NCI-H226 (cell line): ENCODE measurements around the gene C11orf71.

Experiments used
- DNase-seq: peaks from one replicate; pipeline ENCODE4 v3.0.0-alpha.2; 2015

C11orf71 gene, protein sequence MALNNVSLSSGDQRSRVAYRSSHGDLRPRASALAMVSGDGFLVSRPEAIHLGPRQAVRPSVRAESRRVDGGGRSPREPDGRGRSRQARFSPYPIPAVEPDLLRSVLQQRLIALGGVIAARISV

DNA sequence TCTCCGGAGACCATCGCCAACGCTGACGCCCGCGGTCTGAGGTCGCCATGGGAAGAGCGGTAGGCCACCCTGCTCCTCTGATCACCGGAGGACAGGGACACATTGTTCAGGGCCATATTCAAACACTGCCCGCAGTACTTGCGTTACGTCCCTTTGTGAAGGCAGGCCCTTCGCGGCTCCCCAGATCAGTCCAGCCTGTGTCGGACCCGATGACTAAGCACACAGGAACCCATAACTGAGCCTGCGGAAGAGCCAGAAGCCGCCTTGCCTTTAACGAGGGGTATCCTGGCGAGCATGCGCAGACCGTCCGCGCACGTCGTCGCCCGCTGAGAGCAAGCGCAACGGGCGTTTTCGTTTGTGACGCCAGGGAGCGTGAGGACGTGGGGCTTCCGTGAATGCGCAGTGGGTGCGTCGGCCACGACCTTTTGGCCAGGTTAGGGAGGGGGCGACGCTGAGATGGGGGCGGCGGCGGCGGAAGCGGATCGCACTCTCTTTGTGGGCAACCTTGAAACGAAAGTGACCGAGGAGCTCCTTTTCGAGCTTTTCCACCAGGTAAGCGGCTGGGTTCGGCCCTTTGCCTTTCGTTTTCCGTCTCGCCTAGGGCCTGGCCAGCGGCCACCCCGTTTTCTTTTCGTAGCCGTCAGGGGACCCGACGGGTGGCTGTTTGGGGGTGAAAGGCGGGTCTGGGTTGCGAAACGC, at the start of gene C11orf71, which contains the start of gene RBM7:
C11orf71 (minus strand) TSS at position 296 of the 699 bp plus-strand sequence; CDS start at position 116, 180 bp downstream.
RBM7 (plus strand) TSS at position 451 of the 699 bp plus-strand sequence; CDS start at position 457, 6 bp downstream.
- DNase-seq: peak; percentile 99

DNA sequence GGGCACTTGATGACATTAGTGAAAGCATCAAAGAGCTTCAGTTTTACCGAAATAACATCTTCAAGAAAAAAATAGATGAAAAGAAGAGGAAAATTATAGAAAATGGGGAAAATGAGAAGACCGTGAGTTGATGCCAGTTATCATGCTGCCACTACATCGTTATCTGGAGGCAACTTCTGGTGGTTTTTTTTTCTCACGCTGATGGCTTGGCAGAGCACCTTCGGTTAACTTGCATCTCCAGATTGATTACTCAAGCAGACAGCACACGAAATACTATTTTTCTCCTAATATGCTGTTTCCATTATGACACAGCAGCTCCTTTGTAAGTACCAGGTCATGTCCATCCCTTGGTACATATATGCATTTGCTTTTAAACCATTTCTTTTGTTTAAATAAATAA, 49.5 kb upstream of the C11orf71 start:
- no peak for DNase-seq

DNA sequence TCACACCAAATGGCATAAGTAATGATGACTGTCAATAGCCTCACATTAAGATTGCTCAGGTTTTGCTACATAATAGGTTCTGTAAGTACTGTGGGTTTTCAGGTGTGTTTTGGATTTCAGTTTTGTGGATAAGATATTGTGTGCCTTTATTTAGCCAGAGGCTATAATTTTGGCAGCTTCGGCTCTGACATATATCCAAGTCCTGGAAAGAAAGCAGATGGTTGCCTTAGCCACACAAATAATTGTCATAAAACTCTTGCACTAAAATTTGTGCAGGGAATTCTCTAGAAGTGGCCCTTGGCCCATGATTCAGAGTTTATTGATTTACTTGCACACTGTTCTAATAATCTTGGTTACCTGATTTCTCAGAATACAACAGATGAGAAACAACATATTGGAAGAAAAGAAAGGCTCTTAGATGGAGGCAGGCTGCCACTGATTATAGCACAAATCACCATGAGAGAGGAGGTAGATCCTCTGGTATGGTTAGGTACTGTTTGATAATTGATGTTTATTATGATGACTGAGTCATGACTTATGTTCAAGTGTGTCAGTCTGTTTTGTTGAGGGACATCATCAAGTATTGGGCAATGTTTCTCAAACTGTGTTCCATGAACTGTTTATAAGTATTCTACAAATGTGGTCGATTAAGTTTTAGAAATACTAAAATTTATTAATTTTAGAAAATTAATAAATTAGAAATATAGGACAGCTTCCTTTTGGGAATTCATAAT, 48.6 kb upstream of the C11orf71 start:
- DNase-seq: no peak

DNA sequence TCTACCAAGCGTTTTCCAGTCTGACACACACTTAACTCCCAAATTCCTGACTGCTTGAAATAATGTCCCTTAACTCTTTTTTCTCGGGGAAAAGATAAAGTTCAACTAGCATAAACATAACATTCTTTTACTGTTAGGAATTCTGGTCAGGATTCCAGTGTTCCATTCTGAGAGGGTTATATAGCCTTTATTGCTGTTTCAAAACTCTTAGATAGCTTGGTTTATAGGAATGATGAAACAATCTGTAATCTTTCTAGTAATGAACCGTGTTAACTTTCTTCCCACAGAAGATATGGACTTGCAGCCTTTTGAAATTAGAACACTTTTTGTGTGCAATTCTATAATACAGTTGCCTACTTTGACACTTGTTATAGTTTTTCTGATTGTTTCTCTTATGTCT, 47.6 kb upstream of the C11orf71 start:
- DNase-seq: no peak

DNA sequence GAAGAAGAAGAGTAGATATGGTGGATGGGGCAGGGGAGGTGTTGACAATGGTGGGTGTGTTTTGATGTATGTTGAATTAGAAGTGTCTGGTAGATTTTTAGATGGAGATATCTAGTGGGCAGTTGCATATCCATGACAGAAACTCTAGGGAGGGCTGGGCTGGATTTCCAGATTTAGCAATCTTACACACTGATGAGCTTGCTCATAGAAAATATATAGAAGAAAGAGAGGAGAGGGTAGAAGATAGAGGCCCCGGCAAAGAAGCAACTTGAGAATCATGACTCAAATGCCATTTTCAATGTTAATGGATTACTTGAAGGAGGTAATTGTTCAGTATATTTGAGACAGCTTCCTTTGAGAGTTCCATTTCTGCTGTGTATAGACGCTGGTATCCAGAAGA, 47.1 kb upstream of the C11orf71 start:
- DNase-seq: no peak

DNA sequence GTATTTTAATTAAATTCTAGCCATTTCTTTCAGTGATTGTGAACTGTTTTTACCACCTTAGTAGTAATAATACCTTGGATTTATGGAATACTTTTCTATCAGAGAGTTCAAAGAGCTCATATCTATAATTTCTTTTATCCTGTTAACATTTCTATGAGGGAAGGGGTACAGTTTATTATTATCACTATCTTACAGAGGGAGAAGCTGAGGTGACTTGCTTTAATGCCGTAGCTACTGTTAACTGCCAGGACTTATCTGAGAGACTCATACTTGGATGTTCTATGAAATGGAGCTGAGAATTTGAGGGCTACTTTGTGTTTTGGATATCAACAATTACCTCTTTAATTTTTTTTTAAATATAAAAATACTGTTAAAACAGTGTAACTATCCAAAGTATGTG, 42.2 kb upstream of the C11orf71 start:
- DNase-seq: no peak

DNA sequence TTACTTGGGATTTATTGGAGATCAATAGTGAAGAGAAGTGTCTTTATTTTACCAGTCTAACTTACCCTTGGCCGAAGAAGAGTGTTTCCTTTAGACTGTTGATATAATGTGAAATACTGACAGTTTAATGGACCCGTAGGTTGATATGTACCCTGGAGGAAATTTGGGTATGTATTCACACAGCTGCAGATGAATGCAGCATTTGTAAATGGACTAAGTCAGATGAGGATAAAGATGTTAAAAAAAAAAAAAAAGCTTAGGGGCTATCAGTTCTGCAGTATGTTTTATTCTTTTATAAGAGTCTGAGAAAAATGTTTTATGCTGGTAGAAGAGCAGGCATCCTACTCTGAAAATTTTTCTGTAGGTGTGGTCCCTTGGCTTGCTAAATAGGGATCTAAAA, 41.6 kb upstream of the C11orf71 start:
- no peak for DNase-seq

DNA sequence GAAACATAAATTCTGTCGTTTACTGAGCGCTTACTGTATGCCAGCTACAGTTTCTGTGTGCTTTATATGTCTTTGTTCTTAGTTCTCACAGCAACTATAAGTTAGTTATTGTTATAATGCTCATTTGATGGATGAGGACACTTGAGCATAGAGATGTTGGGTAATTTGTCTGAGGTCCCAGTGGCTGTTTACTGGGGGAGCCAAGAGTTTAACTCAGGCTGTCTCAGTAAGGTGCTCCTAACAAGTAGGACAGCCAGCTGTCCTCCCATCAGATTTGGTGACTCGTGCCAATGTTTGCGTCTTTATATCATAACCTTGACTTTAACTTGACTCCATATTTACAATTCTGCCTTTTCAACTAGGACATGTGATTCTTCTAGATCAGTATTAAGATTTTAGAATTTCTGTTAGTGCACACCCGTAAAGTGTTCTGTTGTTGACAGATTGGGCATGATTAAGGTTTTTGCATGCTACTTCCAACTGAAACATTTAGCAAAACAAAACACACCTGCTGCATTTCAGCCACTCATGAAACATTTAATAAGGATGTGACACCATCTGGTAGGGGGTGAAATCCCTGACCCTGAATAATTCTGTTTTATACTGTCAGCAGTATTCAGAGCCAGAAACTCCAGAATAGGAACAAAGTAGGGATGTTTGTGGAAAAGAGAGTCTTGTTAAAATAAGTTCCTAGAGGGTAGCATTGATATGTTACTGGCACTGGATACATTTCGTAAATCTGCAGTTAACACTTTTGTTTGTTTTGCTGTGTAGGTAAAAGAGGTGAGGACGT, 40.9 kb upstream of the C11orf71 start:
- no peak for DNase-seq

DNA sequence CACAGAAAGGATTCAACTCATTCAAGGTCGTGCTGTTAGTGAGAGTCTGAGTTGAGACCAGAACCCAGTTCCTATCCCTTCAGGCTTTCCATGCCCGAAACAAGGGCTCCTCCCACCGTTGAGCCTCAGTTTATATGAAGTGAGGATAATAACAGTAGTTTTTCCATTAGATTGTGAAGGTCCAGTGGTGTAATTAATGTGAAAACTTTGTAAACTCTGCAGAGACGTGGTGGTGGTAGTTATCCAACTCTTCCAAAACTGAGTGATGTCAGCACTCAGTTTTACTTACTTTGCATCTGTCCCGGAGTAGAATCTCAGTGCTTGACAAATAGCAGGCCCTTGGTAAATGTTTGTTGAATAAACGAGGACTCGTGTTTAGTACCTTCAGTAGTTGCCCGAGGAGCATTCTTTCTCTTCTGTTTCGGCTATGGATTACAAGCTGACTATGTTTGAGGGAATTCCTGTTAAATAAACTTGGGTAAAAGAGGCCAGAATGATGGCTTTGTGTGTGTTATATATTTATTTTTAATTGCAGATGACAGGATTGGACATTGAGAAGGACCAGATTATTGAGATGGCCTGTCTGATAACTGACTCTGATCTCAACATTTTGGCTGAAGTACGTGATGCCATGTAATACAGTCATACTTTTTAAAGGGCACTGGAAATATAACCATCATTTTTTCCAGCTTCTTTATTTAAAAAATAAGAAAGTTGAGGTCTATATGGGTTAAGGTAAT, 40.0 kb upstream of the C11orf71 start:
- DNase-seq: no peak

DNA sequence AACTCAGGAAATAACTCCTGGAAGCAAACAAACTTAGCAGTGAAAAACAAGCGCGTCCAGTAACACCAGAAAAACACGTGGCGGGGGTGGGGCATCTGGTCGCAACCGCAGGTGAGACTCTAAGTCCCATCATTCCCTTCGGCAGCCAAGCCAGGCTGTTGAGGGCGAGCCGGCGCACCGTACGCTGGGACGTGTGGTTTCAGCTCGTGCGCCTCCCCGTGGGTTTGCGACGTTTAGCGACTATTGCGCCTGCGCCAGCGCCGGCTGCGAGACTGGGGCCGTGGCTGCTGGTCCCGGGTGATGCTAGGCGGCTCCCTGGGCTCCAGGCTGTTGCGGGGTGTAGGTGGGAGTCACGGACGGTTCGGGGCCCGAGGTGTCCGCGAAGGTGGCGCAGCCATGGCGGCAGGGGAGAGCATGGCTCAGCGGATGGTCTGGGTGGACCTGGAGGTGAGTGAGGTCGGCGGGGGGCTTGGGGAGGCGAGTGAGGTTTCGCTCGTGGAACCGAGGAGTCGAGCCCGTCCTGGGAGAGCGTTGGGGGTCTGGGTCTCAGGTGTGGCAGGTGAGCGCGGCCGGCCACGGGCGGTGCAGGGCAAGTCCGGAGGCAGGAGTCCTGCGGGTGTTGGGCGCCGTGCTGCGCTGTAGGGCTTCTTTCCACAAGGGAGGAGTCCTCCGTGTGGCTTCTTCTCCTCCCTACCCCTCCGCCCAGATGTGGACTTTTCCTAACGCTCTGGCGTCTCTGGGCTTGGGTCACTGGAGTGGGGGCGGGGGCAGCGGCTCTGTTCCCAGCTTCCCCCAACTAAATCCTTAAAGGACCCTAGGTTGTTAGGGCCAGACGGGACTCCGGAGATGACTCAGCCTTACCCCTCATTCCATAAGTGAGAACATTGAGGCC, 39.2 kb upstream of the C11orf71 start, which contains the start of gene REXO2:
REXO2 (plus strand) TSS at position 239 of the 892 bp plus-strand sequence; CDS start at position 301, 62 bp downstream.
- peak; percentile 97 for DNase-seq

DNA sequence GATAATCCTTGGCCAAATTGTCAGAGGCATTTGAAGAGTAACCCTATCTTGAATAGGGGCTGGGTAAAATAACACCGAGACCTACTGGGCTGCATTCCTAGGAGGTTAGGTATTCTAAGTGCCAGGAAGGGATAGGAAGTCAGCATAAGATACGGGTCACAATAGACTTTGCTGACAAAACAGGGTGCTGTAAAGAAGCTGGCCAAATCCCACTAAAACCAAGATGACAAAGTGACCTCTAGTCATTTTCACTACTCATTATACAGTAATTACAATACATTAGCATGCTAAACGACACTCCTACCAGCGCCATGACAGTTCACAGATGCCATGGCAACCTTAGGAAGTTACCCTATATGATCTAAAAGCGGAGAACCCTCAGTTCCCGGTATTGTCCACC, 38.0 kb upstream of the C11orf71 start:
- peak; percentile 56 for DNase-seq

DNA sequence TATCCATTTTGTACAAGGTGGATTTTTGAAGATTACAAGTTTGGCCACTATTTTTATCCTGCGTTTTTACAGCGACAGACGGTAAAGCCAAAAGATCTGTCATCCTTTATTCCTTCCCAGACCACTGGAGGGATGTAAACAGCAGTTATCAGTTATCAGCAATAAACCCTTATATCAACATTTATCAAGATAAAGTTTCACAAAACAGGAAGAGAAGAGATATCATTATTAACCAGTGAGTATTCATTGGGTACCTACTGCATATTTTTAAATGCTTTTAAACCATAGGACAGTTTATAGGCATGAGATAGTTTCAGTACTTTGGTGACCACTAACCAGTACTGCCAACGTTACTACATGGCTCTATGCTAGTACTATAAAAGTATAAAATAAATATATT, 33.1 kb upstream of the C11orf71 start:
- DNase-seq: no peak

DNA sequence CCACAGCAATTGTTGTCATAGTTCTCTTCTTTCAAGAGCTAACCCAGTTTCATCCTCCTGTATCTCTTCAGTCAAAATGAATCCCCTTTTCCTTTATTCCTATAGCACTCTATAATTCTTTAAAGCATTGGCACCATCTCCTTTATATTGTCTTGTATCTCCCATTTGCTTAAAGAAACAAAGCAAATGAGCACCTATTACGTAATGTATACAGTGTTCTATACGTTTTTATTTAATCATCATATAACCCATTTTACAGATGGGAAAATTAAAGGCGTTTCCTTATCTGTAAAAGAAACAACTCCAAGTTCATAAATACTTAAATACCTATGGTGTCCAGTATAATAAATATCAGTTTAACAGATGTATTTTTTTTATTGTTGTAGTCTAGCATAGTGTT, 32.6 kb upstream of the C11orf71 start:
- DNase-seq: no peak

DNA sequence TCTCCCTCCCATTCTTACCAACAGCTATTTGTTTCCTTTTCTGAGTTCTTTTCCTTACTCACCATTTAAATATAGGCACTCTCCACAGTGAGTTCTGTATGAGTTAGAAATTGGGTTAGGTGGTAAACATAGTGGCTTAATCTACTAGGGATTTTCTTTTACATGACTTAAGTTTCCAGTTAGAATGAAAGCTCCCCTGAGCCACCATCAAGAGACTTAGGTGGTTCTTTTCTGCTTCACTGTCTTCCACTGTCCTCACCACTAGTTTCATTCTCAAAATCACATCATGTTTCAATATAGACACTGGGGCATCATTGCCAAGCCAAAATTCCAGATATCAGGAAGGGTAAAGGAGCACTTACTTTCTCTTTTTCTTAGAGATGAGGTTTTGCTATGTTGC, 30.0 kb upstream of the C11orf71 start:
- no peak for DNase-seq

DNA sequence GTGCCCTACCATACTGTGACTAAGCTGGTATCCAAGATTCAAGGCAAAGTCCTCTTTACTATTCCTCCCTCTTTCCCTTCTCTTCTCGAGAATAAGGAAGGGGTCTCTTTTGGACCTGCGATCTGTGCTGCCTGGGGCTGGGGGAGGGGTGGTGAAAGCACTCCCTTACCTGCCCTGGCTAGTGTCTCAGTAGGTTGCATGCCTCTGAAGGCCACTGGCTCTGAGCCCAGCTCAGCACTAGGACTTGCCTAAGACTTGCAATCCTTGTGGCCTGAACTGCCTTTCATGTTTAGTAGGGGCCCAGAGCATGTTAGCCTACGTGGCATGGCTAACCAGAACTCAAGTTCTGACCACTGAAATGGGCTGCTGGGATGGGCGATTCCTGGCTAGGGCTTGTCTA, 26.0 kb upstream of the C11orf71 start:
- DNase-seq: no peak

DNA sequence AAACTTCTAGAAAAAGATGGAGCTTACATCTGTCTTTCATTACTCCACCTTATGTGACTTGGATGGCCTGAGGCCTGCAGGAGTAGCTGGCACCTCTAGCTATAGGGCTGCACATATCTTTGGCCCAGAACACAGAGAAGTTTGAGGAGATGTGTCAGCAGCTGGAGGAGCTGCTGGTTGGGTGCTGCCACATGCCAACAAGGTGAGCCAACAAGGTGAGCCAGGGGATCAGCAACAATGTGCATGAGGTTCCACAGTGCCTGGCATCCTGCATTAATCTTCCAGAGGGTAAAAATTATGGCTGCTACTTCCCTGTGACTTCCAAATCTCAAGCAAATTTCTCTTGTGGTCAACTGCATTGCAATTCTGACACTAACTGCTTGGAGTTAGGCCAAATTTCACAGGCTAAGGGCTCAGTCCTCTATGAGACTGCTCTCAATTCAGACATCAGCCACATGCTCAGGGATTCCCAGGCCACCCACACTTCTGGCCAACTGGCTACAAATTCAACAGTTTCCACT, 16.2 kb upstream of the C11orf71 start:
- DNase-seq: peak; percentile 69

DNA sequence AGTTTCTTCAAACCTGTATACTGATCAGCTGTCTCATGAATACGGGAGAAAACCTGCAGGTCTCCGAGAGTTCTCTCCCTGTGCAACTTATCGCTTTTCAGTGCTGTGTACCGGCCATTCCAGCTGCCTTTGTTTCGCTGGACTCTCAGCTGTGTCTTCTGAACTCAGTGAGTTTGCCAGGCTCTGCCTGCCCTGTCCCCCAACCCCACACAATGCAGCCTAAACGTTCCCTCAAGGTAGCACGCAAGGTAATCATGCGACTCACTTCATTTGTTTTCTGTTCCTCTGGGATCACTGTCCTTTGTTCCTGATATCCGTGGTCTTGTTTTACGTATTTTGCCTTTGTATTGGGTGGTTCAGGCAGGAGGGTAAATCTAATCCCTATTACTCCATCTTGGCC, 13.6 kb upstream of the C11orf71 start:
- no peak for DNase-seq

DNA sequence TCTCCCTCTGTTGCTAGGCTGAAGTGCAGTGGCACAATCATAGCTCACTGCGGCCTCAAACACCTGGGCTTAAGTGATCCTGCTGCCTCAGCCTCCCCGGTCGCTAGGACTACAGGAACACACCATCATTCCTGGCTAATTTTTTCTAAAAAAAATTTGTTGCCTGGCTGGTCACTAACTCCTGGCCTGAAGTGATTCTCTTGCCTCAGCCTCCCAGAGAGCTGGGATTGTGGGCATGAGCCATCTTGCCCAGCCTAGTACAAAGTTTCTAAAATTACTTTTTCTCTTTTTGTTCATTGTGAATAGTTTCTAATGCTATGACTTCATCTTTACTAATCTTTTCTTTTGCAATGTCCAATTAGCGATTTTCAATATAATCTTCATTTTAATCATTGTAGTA, 12.6 kb upstream of the C11orf71 start:
- DNase-seq: no peak

DNA sequence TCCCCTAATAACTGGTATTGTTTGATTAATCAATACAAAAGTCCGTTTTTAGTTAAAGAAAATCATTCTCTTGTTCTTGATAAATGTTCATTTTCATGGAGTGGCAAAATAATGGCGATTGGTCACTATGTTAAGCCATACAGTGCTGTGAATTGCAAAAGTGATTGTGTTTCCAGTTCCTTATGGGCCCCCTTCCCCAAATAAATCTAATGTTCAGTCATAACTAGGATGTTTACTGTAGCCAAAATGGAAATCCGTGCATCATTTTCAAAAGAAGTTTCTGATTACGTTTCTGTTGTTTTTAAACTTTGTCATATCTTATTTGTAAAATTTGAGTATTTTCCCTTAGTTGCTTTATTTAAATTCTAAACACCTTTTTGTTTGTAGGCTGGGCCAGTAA, 1.0 kb upstream of the C11orf71 start:
- DNase-seq: no peak

DNA sequence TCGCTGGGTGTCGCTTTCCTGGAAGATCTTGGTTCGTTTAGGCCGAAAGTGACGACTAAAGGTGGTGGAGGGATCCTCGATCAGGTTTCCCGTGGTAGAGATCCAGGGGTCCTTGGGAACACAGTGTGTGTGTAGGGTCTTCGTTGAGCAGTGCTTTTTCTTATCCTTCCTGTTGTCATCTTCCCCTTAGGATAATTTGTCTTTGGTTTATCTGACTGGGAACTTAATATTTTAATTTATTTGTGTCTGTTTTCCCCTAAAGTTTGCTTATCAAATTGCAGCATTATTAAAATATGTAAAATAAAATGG, 558 bp upstream of the C11orf71 start:
- no peak for DNase-seq

DNA sequence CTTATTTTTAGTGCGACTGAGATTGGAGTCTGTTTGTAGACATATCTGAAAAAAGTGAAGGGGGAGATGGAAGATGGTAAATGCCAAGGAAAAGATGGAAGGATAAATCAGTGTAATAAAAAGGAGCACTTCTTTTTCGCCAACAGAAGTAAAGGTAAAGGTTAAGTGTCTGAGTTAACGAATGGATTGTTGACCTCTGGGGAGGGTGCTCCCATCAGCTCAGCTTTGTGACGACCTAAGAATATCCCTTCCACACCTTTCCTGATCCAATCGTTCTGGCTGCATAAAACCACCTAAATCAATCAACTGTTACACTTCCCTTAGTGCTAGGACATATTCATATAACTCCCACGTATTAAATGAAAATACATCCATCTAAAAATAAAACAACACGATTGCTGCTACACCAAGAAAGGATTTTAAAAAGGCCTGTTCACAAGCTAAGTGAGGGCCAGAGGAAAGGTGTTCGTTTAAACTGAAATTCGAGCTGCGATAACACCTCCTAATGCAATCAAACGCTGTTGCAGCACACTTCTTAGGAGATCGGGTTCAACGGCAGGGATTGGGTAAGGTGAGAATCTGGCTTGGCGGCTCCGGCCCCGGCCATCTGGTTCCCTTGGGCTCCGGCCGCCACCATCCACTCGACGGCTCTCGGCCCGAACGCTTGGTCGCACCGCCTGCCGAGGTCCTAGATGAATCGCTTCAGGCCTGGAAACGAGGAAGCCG, 658 bp downstream of the C11orf71 start:
- DNase-seq: no peak
